Bronchial epithelial cell (primary cell): ENCODE results near the gene FAM228A. TPM values are rescaled to one million over a fixed set of nuclear protein-coding genes. Genes with fewer than 3 reads are reported as not detected.

ENCODE experiments used
- DNase-seq: peaks from one replicate; pipeline ENCODE4 v3.0.0-alpha.2; 2010; ENCODE audit warnings: low read depth
- FAIRE-seq: peaks from 2 replicates; lab custom pipeline; 2011; peaks lifted over from hg19 to GRCh38; lab: Jason Lieb, UNC
- H3K27me3 ChIP-seq: 2 replicates; pipeline ENCODE4 v1.5.1; 2011; ENCODE audit warnings: low read length; ENCODE audit not compliant: control insufficient read depth, insufficient read depth
- H3K36me3 ChIP-seq: 2 replicates; pipeline ENCODE4 v1.5.1; 2011; ENCODE audit warnings: low read length; ENCODE audit not compliant: control insufficient read depth, insufficient read depth
- H3K4me3 ChIP-seq: 2 replicates; pipeline ENCODE4 v1.5.1; 2011; ENCODE audit warnings: mild to moderate bottlenecking, low read depth, low read length, control low read depth
- CTCF ChIP-seq: IDR thresholded peaks from 2 replicates; pipeline ENCODE4 v1.5.1; 2011; ENCODE audit warnings: mild to moderate bottlenecking, moderate library complexity, low read length, control low read depth, inconsistent platforms; ENCODE audit not compliant: insufficient read depth, severe bottlenecking
- total RNA-seq: library from RNA; depleted of rRNA; stranded (reverse); fragments of >200 nt; gene quantifications from 2 replicates; pipeline ENCODE4 v1.2.1, GENCODE V29; 2014

FAM228A gene
- total RNA-seq, 1 donor from 2014 or later: not detected

GRCh38 chr2:24153478-24153877 is 21.4 kb upstream of the FAM228A start:
- TF ChIP-seq CTCF: no peak
- H3K27me3 ChIP-seq: no peaks in the 10 kb centered on the region
- no peak for FAIRE-seq
- no peak for DNase-seq
- H3K4me3 ChIP-seq: no peak overlapping the region
- H3K36me3 ChIP-seq: no peaks in the 10 kb centered on the region

- DNase-seq (no peak), FAIRE-seq (no peak)
- TF ChIP-seq CTCF: no peak
- H3K27me3 ChIP-seq: no peaks in the 10 kb centered on the region
- H3K36me3 ChIP-seq: no peaks in the 10 kb centered on the region
- H3K4me3 ChIP-seq: no peak overlapping the region
These were observed 16.7 kb upstream of the FAM228A start for GRCh38 chr2:24158131-24158530.

GRCh38 chr2:24159708-24160107 is 15.1 kb upstream of the FAM228A start:
- no peak for DNase-seq
- Histone ChIP-seq H3K4me3 (no peak overlapping the region), H3K27me3 (no peaks in the 10 kb centered on the region), H3K36me3 (no peaks in the 10 kb centered on the region)
- no peak for TF ChIP-seq CTCF
- no peak for FAIRE-seq

- H3K27me3 ChIP-seq: no peaks in the 10 kb centered on the region
- H3K4me3 ChIP-seq: no peak overlapping the region
- H3K36me3 ChIP-seq: no peaks in the 10 kb centered on the region
- FAIRE-seq: no peak
- DNase-seq: no peak
- no peak for TF ChIP-seq CTCF
These were observed 14.1 kb upstream of the FAM228A start for GRCh38 chr2:24160761-24161160.

- Histone ChIP-seq H3K36me3 (no peaks in the 10 kb centered on the region), H3K27me3 (no peaks in the 10 kb centered on the region), H3K4me3 (no peak overlapping the region)
- DNase-seq: no peak
- no peak for TF ChIP-seq CTCF
- no peak for FAIRE-seq
These were observed 12.4 kb upstream of the FAM228A start for GRCh38 chr2:24162494-24162893.

GRCh38 chr2:24163186-24163585 is 11.7 kb upstream of the FAM228A start:
- no peak for FAIRE-seq

More at GRCh38 chr2:24163186-24163585, 11.7 kb upstream of the FAM228A start:
- no peak overlapping the region for H3K4me3 ChIP-seq
- no peak for DNase-seq
- TF ChIP-seq CTCF: no peak
- H3K36me3 ChIP-seq: no peaks in the 10 kb centered on the region
- no peaks in the 10 kb centered on the region for H3K27me3 ChIP-seq
